GM21381 (cell line): ENCODE results near the gene YIF1A.
"Not testable (repeated sequence)": the region's sequence is repeated elsewhere in the genome, so short reads cannot be mapped to it uniquely, and the experiment has no call there.

Source experiments
- ATAC-seq: cut with Tn5 transposase; IDR thresholded peaks from one replicate; pipeline ENCODE4 v1.9.1; 2021; ENCODE audit warnings: mild to moderate bottlenecking, moderate library complexity; ENCODE audit not compliant: unreplicated experiment

Gene YIF1A

DNA sequence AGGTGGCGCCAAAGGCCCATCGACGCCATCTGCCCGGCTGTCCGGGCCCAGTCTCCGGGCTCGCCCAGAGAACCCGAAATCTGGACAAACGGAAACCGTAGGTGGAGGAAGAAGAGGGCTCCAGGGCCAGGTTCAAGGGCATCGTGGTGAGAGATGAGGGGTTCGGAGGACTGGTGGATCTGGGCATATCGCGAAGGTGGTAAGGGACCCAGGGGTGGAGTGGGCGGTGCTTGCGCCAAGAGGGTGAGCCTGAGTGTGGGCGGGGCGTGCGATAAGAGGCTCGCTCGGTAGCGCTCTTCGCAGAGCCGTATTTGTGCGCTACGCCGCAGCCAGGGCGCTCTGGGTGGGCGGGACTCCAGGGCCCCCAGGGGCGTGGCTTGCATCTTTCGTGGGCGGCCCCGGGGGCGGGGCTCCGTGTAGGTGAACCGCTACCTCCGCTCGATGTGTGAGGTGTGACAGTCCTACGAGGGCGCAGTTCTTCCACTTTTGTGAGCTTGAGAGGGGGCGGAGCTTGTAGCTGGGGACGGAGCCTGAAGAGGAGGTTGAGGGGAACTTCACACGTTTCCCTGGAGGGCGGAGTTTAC is 23.1 kb upstream of the YIF1A start:
- peak; percentile 74 for ATAC-seq

DNA sequence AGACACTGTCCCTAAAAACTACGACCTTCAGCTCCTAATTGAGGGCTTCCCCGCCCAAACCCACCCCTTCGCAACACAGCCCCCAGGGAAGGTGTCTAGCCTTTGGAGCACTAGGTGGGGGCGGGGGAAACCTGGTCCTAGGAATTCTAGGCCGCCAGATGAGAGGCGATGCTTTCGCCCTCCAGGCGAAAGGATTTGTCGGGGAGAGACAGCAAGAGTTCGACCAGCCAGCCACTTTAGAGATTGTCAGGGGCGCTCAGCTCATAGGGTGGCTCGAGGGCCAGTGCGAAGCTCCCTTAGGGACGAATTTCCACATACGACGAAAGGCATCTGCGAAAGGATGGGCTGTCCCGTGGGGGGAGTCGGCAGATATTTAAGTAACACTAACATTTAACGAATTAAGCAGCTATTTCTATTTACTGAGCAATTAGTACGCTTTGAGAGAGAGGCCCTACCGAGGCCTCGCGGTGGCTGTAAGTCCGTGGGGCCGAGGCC is 22.6 kb upstream of the YIF1A start:
- no peak for ATAC-seq

DNA sequence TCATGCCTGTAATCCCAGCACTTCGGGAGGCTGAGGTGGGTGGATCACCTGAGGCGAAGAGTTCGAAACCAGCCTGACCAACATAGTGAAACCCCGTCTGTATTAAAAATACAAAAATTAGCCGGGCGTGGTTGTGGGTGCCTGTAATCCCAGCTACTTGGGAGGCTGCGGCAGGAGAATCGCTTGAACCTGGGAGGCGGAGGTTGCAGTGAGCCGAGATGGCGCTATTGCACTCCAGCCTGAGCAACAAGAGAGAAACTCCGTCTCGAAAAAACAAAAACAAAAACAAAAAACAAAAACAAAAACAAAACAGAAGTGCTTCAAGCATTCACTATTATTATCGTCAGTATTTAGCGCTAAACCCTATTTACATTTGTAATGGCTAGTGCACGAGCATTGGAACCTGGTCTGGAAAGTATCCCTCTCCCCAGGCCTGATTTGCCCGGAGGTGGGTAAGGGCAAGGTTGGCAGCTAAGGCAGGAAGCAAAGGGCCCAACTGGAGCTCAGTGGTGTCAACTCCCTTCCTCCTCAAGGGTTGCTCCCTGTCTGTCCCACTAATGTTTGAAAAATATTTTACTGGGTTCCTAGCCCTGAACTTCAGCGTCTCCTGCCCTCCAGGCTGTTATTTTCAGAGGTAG is 22.0 kb upstream of the YIF1A start:
- ATAC-seq, result not testable (repeated sequence)

DNA sequence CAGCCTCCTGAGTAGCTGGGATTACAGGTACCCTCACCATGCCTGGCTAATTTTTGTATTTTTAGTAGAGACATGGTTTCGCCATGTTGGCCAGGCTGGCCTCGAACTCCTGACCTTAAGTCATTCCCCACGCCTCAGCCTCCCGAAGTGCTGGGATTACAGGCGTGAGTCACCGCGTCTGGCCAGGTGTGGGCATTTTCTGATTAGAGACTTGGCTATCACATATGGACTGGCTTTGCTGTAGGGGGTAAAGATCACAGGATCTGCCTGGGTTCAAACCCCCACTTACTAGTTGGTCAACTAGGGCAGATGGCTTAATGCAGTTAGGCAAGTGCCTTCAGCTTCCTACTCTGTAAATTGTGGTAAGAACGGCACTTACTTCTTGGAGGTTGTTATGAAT is 21.4 kb upstream of the YIF1A start:
- ATAC-seq, result no peak

DNA sequence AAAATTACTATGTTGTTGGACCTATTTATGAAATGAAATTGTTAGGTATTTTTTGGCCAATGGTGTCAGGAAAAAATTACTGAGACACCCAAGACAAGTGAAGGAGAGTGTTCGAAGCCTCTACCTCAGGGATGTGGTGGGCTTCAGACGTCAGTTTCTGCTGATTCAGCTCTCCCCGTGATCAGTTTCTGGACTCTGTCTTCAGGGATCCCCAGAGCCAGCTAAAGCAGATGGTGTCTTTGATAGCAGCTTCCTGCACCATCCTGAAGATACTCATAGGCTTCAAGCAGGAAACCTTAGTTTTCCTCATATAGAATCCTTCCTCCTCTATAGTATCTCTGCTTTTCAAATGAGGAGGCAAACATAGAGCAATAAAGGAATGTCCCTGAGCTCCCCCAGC is 20.5 kb upstream of the YIF1A start:
- no peak for ATAC-seq

DNA sequence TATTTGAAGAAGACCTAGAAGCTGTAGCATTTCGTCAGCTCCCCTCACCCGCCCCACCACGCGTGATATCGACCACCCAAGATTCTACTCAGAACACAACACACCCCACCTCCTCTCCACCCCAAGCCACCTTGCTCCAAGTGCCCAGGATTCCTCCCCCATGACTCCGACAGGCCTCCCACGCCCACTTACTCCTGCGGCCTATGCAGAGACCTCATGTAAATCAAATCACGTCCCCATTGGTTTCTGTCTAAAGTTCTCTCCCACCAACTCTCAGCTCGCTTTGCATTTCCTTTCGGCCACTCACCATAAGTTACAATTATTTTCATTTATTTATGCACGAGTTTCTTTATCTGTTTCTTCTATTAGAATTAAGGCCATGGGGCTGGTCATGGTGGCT is 13.7 kb upstream of the YIF1A start:
- no peak for ATAC-seq

DNA sequence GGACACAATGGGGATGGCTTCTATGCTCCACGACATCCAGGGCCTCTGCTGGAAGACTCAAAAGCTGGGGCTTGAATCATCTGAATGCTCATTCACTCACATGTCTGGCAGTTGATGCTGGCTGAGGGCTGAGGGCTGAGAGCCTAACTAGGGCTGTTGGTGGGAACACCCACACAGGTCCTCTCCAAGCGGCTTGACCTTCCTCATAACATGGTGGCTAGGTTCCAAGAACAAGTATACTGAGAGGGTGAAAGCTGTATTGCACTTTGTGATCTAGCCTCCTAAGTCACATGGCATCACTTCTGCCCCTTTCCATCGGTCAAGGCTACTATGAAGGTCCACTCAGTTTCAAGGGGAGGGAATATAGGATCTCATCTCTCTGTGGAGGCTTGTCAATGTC is 10.2 kb upstream of the YIF1A start:
- ATAC-seq, result no peak

DNA sequence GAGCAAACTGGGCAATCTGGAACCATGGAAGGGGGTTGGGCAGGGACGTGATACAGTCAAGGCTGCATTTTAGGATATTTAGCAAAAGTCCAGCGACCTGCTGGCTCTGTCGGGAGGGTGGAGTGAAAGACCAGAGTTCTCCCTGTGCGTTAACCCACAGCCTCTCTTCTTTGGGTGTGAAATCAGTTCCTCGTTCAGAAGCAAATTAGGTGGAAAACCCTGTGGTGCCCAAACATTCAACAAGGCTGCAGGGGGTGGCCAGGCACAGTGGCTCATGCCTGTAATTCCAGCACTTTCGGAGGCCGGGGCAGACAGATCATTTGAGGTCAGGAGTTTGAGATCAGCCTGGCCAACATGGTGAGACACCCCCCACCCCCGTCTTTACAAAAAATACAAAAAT is 8.7 kb upstream of the YIF1A start:
- ATAC-seq, result no peak

DNA sequence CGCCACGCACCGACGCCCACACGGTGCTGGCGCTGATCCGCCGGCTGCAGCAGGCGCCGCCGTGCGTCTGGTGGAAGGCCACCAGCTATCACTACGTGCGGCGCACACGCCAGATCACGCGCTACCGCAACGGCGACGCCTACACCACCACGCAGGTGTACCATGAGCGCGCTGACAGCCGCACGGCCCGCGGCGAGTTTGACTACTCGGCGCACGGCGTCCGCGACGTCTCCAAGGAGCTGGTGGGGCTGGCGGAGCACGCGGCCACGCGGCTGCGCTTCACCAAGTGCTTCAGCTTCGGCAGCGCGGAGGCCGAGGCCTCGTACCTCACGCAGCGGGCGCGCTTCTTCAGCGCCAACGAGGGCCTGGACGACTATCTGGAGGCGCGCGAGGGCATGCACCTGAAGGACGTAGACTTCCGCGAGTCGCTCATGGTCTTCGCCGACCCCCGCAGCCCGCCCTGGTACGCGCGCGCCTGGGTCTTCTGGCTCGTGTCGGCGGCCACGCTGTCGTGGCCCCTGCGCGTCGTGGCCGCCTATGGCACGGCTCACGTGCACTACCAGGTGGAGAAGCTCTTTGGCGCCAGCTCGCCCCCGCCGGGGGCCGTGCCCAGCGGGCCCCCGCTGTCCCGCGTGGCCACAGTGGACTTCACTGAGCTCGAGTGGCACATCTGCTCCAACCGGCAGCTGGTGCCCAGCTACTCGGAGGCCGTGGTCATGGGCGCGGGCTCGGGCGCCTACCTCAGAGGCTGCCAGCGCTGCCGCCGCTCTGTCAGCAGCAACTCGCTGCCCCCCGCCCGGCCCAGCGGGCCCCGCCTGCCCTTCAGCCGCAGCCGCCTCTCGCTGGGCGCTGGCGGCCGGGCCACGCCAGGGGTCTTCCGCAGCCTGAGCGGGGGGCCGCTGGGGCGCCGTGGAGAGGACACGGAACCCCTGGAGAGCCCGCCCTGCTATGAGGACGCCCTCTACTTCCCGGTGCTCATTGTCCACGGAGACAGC is 6.0 kb upstream of the YIF1A start:
- no peak for ATAC-seq

DNA sequence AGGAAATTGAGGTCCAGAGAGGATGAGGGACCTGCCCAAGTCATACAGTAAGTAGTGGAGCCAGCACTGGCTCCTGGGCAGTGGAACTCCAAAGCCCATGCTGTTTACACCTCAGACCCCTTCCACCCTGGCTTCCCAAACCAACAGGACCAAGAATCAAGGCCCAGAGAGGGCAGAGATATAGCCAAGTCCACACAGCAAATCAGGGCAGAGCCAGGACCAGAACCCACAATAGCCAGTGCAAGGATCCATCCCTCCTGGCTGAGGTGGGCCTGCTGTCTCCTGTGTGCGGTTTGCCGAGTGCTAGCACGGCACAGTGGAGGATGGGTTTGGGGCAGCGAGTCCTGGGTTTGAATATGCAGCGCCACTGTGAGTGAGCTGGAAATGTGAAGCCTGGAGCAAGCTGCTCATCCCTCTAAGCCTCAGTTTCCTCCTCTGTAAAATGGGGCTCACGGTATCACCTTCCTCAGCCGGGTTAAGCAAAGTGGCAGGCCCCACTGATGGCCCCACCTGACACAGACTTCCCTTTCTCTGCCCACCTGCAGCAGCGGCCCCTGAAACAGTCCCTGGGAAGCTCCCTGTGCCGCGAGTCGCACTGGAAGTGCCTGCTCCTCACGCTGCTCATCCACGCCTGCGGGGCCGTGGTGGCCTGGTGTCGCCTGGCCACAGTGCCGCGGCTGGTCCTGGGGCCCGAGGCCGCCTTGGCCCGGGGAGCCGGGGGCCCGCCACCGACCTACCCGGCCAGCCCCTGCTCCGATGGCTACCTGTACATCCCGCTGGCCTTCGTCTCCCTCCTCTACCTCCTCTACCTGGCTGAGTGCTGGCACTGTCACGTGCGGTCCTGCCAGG is 5.1 kb upstream of the YIF1A start:
- ATAC-seq, result no peak

DNA sequence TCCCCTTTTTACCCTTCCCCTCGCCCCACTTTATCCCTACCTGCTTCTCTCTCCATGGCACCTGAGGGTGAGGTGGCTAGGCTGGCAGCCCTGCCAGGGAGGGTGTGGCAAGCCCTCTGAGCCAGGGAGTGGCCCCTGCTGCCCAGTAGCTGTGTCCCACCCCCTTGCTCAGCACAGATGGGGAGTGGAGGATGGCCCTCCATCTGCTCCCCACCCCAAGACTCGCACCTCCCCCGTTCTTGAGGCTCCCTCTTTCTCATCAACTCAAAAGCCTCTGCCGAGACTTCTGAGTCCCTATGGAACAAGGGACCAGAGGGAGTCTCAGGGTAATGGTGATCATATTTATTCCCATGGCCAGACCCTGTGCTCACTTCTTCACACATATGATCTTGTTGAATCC is 4.4 kb upstream of the YIF1A start:
- ATAC-seq, result no peak

DNA sequence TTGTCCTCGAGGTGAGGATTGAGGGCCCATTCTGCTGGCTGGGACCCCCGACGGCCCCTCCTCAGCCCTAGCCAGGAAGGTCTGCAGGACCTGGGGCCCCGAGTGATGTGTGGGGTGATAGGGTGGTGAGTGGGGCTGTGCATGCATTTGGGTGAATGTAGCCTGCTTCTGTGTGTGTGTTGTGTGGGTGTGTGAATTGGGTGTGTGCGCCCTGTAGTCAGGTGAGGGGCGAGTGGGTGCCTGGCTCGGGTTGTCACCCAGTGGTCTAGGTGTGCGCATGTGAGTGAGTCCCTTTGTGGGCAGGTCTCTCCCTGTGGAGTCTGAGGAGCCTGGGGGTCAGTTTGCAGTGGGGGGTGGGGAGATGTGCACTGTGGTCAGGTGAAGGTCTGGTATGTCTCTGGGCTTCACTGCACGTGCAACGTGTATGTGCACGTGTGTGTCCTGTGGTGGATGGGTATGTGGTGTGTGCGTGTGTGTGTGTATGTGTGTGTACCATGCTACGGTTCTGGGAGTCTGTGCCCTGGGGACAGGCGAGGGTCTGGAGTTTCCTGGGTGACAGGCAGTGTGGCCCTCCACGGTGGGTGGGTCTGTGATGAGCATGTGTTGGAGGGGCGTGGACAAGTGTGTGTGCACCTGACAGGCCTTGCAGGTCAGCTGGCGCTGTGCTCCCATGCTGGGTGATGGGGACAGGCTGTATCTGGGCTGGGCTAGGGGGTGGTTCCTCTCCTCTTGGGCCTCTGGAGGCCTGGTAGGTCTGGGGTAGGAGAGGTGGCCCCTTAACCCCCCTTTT is 3.8 kb upstream of the YIF1A start:
- ATAC-seq, result no peak

DNA sequence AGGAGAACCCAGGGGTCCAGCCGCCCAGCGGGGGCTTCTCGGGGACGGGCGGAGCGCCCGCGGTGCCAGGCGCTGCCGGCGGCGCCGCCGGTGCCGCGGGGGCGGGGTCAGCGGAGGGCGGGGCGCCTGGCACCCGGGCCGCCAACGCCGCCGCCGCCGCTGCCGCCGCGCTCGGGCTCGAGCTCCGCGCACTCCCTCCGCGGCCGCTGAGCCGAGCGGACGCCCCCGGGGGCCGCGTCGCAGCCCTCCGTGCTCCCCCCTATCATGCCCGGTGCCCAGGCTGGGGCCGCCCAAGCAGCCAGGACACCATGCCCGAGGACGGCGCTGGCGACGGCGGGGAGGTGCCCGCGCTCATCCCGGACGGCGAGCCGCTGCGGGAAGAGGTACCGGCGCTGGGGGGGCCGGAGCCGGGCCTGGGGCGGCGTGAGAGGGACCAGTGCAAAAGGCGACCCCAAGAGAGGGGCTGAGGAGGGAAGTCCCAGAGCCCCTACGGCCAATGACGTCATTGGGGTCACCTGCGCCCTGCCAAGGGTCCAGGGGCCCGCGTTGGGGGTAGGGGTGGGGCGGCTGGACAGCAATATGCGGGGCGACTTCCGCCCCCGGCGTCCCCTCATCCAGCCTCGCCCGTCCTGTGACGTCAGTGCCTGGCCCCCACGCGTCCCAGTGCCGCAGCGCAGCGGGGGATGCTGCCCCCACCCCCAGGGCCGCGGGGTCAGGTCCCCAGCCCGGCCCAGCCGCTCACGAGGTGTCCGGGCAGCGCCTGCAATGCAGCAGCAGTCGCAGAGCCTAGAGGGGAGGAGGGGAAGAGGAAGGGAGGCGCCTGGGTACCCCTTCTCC is 3.0 kb upstream of the YIF1A start, which contains the start of gene TMEM151A:
Gene TMEM151A (plus strand): TSS at position 189 of the 837 bp plus-strand sequence. CDS start 120 bp downstream, at position 309.
- no peak for ATAC-seq

DNA sequence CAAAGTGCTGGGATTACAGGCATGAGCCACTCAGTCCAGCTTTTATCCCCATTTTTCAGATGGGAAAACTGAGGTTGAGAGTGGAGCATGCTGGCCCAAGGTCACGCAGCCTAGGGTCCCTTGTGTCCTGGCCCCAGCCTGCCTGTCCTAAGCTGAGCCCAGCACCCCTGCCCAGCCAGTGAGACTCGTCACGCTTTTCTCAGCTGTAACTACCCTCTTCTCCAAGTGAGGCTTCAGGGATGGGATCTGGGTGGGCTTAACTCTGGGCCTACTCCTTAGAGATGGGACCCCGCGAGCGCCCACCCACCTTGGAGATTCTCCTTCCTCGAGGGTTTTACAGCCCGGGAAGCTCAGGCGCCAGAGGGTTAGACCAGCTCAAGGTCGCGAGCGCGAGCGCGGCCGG is 2.4 kb upstream of the YIF1A start:
- ATAC-seq, result no peak

DNA sequence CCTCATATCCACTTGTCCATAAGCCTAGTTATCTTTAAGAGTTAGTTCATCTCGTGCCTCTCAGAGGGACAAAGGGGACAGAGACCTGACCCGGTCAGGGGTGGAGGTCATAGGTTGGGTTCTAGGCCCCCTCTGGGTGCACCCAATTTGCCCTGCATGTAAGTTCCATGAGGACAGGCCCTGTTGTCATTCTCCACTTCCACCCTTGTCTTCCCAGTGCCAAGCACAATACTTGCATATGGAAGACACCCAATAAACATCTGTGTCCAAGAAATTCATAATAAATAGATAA is 1.3 kb upstream of the YIF1A start:
- no peak for ATAC-seq

DNA sequence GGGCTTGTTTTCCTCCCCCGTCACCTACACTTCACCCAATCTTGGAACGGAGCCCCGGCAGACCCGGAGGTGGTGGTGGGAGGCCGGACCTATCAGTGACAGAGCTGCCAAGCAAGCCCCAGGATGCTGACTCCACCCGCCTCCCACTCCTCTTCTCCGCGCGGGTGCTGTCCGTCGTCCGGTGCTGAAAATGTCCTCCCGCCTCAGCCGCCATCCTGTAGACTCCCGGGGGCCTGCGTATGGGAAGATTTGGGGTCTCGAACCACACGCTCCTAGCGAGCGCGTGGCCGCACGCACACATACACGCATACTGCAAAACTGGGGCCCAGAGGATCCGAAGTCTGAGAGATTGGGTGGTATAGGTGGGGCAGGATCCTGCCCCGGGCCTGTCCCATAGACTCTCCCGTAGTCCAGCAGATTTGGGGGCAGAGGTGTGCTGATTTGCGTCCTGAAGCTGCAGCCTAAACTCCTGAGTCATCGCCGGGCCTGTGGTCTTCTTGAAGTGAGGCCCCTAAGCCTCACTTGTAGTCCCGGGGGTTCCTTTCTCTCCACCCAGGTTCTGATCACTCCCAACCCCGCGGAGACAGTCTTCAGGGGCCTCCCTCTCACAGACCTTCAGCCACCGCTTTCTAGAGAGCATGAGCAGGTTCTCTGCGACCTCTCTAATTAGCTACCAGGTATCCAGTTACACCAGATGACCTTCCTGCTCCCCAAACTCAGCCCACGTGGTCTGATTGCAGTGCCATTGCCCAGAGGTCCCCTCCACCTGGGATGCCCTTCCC is 796 bp upstream of the YIF1A start:
- peak; percentile 22 for ATAC-seq

DNA sequence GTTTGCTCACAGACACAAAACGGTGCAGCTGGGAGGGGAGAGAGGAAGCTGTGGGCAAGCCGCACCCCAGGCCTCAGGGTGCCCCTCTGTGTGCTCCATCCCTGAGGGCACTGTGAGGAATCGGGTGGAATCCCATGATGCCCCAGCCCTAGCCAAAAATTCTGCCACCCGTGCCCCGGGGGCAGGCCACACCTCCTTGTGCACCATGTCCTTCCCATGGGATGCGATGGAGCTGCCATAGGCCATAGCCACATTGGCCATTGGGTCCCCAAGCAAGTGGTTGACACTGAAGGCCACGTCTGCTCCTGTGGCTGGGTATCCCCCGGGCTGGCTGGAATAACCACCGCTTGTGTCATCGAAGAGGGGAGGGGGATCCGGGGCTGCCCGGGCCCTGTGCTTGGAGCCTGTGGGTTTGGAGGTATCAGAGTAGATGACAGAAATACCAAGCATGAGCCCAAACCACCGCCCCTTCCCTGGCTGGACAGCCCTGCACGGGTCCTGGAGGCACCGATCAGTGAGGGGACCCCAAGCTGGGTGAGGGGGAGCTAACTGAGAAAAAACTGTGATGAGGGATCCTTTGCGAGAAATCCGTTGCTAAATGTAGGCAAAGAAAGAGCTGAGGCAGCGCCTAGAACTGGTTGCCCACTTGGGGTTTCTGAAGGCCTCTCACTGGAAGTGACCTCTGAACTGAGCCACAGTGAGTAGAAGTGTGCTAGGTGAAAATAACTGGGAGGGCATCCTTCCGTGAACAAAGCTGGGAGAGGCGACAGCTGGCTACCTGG is 863 bp downstream of the YIF1A start:
- no peak for ATAC-seq
